Measurements from ENCODE around the gene PACSIN2.

- no peak for TF ChIP-seq SP1 (IDR thresholded peaks at IDR 0.05)
- TF ChIP-seq HDGF (IDR thresholded peaks at IDR 0.05; ENCODE audit: borderline replicate concordance) = no peak
- no peak for TF ChIP-seq NFRKB (IDR thresholded peaks at IDR 0.05)
- no peak for TF ChIP-seq ZNF384 (IDR thresholded peaks at IDR 0.05)
- no peak for TF ChIP-seq FOXM1 (IDR thresholded peaks at IDR 0.05; ENCODE audit: borderline replicate concordance)
- TF ChIP-seq SUZ12 (IDR thresholded peaks at IDR 0.05) = no peak
Observed at GRCh38 chr22:42865536-42865935, 149.4 kb downstream of the PACSIN2 start.

Measured in HEK293T (cell line).